CMK (cell line): ENCODE measurements around the gene EFNA2.
"Not testable (repeated sequence)": the region's sequence is repeated elsewhere in the genome, so short reads cannot be mapped to it uniquely, and the experiment has no call there.

Experiments used
- DNase-seq: peaks from one replicate; pipeline ENCODE4 v3.0.0-alpha.2; 2010; ENCODE audit warnings: low read depth

EFNA2 gene

DNA sequence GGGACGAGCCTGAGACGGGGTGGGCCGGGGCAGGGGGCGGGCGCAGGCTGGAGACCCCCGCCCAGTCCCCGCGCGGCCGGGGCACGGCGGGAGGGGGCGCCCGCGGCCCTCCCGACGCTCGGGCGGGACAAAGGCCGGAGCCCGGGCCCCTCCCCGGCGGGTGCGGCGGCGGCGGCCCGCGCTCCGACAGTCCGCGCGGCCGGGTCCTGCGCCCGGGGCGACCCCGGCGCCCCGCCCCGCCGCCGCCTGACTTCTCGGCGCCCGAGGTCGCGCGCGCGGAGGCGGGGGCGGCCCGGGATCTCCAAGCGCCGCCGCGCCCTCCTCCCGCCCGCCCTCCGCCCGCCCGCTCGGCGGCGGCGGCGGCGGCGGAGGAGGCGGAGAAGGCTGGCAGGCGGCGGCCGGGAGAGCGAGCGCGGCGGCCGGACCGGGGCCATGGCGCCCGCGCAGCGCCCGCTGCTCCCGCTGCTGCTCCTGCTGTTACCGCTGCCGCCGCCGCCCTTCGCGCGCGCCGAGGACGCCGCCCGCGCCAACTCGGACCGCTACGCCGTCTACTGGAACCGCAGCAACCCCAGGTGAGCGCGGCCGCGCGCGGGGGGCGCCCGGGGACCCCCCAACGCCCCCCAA is at the start of gene EFNA2:
Gene EFNA2, plus strand, starts transcription at position 137 of the 624 bp plus-strand sequence. Its CDS starts 296 bp downstream, at position 433.
- no peak for DNase-seq

- no peak for DNase-seq
These were observed 49.1 kb upstream of the EFNA2 start for GRCh38 chr19:1236576-1236975.

DNA sequence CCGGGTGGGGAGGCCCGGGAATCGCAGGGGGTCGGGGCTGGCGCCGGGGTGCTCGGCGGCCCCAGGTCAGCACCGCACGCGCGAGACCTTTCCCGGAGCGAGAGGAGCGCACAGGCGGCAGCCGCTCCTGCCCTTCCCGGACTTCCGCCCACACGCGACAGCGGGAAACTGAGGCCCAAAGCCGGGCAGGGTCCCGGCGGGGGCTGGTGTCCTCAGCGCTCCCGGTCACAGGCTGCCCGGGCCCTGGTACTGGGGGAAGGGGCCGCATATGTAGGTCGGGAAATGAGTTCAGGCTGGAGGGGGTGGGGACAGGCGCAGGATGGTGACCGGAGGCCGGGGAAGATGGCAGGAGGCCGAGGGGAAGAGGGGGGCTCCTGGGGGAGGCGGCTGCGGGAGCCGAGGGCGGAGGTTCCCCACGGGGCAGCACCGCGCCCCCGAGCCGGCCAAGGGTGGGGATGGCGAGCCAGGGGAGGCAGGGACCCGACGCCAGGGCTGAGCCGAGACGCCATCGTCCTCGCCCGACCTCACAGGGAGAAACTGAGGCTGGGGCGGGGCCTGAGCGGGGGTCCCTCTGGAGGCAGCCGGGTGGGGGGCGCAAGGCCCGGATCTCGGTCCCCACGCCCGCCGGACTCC is 48.5 kb upstream of the EFNA2 start:
- no peak for DNase-seq

DNA sequence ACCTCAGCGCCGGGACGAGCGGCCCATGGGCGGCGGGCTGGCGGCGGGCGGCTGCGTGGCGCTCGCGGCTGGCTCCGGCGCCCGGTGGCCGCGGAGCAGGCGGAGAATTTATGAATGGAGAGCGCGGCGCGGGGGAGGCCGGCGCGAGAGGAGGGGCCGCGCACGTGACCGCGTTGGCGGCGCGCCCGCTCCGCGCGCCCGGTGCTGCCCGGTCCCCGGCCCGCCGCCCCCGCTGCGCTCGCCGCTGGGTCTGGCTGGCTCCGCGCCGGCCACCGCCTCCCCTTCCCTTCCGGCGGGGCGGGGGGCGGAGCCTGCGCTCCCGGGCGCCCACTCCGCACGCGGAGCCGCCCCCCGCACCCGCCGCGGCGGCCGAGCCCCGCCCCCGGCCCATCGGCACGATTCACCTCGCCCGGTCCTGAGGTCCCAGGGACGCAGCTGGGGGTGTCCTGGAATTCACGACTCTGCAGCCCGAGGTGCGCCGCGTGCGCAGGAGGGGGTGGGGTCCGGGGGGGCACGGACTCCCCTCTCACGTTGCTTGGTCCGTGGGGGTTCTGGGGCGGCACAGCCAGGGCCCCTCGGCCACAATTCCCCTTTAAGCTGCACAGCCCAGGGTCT is 47.8 kb upstream of the EFNA2 start, which contains the start of gene CBARP:
Gene CBARP, minus strand, starts transcription at position 252 of the 615 bp plus-strand sequence. CDS start 1,905 bp downstream, outside the sequence.
- DNase-seq = no peak

- no peak for DNase-seq
These were observed 47.0 kb upstream of the EFNA2 start for GRCh38 chr19:1238369-1239303.

DNA sequence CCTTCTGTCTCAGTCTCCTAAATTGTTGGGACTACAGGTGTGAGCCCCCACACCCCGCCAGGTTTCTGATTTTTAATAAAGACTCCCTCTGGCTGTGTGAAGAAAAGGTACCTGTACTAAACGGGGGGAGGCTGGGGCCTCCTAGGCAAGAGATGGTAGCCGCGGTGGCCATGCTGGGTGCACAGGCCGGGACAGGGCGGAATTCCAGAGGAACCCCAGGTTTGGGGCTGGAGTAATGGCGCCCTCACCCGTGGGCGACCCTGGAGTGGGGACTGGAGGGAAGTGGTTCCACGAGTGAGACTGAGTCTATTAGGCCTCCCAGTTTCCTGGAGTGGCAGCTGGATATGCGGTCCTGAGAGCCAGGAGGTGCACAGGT is 46.3 kb upstream of the EFNA2 start:
- DNase-seq = no peak

DNA sequence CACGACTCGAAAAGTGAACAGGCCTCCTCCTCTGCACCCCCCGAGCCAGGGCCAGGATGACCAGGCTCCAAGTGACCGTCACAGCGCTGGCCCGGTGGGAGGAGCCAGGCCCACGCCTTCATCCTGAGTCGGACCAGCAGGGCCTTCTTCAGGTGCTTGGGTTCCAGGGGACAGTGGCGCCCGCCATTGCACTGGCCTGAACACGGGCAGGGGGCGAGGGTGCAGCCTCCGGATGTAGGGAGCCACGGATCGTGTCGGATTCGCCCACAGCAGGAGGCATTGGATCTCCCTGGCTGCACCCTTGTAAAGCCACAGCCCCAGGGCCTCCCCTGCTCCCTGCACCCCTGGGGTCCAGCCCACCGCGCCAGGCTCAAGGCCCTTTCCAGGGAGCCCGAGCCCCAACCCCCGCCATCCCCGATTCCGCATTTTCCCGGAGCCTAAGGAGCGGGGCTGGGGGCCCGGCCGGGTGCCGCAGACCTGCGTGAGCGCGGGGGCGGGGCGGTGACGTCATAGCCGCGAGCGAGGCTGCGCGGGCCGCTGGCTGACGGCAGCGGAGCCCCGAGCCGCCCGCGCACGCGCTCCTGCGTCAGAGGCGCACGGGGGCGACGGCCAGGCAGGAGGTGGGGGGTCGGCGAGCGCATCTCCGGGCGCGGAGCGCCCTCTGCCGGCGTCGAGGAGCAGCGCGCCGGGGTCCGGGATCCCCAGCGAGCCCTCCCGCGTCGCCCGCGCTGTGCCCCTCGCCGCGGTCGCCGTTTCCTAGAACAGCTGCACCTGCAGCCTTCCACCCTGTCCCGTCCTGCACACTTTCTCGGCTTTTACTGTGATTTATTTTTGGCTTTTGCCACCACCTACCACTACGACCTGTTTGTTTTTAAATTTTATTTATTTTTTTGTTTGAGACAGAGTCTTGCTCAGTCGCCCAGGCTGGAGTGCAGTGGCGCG is 45.6 kb upstream of the EFNA2 start:
- DNase-seq = no peak

- no peak for DNase-seq
These were observed 44.7 kb upstream of the EFNA2 start for GRCh38 chr19:1240925-1241324.

GRCh38 chr19:1241417-1242095 is 44.1 kb upstream of the EFNA2 start, which contains the start of gene ATP5F1D:
Gene ATP5F1D, plus strand, starts transcription at chr19:1241751. Its CDS starts 100 bp downstream, at chr19:1241851.
- no peak for DNase-seq

- DNase-seq = no peak
These were observed 41.6 kb upstream of the EFNA2 start for GRCh38 chr19:1243768-1244692.

DNA sequence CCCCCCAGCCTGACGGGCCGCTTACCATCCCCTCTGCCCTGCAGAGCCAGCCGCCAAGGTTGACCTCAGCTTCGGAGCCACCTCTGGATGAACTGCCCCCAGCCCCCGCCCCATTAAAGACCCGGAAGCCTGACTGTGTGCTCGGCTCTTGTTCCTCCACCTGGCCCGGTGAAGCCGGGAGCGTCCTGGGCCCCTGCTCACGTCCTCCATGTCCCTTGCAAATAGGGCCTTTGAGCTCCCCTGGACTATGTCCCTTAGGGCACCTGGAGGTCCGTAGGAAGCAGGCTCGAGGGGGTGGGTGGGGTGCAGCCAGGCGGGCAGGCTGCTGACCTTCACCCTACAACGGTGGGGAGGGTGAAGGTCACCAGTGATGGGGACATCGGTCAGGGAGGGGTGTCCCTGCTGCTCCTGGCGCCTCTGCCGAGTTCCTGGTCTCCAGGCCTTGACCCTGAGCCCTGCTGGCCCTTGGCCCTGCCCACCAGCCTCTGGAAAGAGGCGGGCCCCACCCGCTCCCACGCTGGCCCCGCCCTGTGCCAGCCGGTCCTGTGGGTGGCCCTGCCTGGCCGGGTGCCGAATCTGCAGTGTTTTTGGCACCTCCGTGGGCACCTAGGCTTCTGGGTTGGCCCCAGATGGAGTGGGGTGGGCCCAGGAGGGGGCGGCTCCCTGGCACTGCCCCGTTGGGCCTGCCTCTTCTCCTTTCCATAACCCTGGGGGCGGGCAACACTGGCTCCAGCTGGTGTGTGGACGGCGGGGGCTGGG is 40.8 kb upstream of the EFNA2 start:
- no peak for DNase-seq

DNA sequence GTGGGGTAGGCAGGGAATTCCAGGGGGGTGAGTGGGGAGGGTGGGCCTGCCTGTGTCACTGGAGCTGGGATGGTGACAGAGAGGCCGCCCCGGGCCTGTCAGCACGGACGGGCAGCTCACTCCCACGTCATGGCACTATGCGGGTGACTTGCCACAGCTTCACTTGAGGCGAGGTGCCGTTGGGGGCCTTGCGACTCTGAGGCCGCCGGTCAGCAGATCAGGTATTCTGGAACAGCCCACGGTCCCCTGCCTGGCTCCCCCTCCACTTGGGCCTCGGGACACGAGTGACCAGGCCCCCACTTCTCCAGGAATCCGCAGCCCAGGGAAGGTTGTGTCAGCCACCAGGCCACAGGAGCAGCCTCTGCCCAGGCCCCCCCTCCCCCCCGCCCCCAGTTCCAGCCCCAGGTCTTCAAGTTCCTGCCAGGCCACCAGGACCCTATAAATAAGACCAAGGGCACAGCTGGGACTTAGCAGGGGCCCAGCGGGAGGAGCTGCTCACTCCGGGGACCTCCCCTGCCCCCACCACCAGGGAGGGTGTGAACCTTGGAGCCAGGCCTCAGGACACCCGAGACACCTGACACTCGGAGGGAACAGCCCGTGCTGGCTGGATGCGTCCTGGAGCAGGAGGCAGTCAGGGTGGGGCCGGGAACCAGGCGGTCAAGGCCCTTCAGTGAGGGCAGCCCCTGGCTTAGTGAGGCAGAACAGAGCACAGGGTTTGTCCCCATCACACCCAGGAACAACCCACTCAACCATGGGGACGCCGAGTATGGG is 40.0 kb upstream of the EFNA2 start:
- DNase-seq = no peak

DNA sequence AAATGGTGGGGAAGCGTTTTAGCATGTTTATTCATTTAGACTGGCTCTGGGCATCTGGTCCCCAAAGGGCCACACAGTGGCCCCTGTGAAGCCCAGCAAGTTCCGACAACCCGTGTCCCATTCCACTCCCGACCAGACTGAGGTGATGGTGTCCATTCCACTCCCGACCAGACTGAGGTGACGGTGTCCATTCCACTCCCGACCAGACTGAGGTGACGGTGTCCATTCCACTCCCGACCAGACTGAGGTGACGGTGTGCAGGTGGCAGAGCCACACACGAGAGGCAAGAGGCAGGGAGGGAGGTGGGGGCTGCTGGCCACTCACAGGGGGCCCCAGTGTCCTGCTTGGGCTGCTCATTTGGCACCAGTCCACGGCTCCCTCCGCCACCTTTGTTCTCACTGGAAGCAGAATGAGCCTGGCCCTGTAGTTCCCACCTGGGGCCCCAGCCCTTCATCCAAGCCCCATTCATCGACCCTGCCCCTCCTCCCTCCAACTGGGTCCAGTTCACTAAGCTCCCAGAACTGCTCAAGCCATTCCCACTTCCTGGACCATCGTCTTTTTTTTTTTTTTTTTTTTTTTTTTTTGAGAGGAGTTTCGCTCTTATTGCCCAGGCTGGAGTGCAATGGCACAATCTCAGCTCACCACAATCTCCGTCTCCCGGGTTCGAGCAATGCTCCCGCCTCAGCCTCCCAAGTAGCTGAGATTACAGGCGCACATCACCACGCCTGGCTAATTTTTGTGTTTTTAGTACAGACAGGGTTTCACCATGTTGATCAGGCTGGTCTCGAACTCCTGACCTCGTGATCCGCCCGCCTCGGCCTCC is 39.2 kb upstream of the EFNA2 start:
- not testable (repeated sequence) for DNase-seq

- no peak for DNase-seq
These were observed 37.9 kb upstream of the EFNA2 start for GRCh38 chr19:1247748-1248138.

DNA sequence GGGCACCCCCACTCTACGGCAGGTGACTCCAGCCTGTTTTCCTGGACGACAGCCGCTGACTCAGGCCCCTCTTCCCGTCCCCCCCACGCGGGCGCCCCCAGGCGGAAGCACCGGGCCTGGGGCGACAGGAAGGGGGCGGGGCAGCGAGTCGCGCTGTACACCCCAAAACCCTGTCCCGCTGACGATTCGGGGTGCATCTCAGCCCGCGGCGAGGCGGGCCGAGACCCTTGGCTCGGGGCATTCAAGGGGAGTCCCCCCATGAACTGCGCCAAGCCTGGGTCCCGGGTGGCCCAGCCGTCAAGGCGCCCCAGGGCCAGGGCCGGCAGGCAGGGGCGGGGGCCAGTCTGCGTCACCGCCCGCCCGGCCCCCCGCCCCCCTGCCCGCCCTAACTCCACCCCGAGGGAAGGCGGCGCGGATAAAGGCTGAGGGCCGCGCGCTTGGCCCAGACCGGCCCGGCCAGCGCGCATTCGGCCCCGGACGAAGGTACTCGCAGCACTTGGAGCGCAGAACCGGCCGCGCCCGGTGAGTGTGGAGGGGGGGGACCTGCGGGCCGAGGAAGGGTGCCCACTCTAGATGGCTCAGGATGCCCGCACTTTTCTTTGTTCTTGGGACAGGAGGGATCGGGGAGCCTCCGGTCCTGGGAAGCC is 37.4 kb upstream of the EFNA2 start, which contains the start of gene MIDN:
Gene MIDN, plus strand, starts transcription at position 445 of the 647 bp plus-strand sequence. CDS start 1,714 bp downstream, outside the sequence.
- no peak for DNase-seq

GRCh38 chr19:1248786-1249297 is 36.8 kb upstream of the EFNA2 start:
- no peak for DNase-seq
